SK-MEL-5 (cell line): Measurements from ENCODE around the gene CEBPZOS. TPM values are rescaled to one million over a fixed set of nuclear protein-coding genes. Genes with fewer than 3 reads are reported as not detected.
"Not testable (repeated sequence)": the region's sequence is repeated elsewhere in the genome, so short reads cannot be mapped to it uniquely, and the experiment has no call there.

ENCODE experiments used
- DNase-seq: peaks from one replicate; pipeline ENCODE4 v3.0.0-alpha.2; 2016; ENCODE audit warnings: low read depth, low spot score
- in situ Hi-C: cut with HindIII; loops from 2 replicates; pipeline ENCODE4 v1.10.0; 2016; ENCODE audit warnings: low sequenced_read_pairs, high pct_unique_total_duplicates, low pct_unique_long_range_greater_than_20kb
- total RNA-seq: library from RNA; depleted of rRNA; stranded (reverse); fragments of >200 nt; shearing (Covaris generic); gene quantifications from 2 replicates; pipeline ENCODE4 v1.2.3, GENCODE V29; 2014

Gene CEBPZOS
- total RNA-seq, 1 experiment from 2014 or later, result 36.3 TPM

- in situ Hi-C loops, result no loop called here
Measured at GRCh38 chr2:37188570-37188969, 7.7 kb upstream of the CEBPZOS start, which contains the start of gene SULT6B1. SULT6B1 (minus strand) TSS chr2:37188670; CDS start chr2:37188640, 30 bp downstream.

DNA sequence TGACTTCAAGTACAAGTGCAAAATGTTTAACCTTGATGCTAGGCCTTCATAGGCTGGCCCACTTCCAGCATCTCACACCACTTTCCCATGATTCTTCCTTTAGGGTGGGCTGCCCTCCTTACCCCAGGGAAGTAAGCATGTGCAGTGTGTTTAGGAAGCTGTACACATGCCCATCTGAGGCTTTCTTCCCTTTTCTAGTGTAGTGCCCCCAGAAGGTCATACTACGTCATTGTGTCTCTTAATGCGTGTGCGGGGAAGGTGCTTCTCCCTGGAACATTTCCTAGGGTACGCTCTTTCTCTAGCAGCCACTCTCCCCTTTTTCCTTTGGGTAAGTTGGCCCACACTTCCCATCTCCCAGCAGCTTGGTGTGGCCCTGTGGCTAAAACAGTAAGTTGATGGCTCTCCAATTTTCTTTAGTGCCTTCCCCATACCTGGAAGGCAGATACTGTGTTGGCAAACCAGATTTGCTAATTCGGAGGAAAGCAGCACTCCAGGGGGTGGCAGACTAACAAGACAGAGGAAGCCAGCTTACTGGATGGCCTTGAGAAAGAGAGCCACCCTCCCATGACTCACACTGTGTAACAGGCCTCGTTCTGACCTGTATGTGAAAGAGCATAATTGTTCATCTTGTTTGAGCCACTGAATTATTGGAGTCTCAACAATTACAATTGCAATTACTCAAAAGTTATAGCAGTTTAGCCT, 6.7 kb upstream of the CEBPZOS start:
- in situ Hi-C loops, result no loop called here
- DNase-seq, result peak; percentile 95

More at GRCh38 chr2:37188570-37188969, 7.7 kb upstream of the CEBPZOS start, which contains the start of gene SULT6B1:
- no peak for DNase-seq

- peak; percentile 9 for DNase-seq
- in situ Hi-C loops, result no loop called here
Measured at GRCh38 chr2:37190290-37190689, 6.0 kb upstream of the CEBPZOS start.

DNA sequence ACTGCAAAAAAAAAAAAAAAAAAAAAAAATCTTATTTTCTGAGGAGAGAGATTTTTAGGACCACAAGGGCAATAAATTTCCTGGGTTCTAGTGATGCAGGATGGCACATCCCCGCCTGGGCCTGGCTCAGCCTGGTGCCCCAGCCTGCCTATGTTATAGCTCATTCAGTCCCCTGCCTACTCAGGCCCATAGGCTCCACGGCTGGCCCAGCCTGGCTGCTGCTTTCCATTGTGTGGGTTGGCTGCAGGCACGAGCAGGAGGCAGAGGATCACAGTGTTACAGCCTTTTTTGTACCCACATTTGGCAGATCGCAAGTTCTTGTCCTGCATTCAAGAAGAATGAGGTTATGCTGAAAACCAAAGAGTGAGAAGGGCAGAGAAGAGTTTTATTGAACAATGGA, 5.0 kb upstream of the CEBPZOS start:
- in situ Hi-C loops, result no loop called here
- no peak for DNase-seq

- DNase-seq, result no peak
- in situ Hi-C loops, result no loop called here
Measured at GRCh38 chr2:37191747-37192146, 4.5 kb upstream of the CEBPZOS start.

GRCh38 chr2:37192551-37192950, 3.7 kb upstream of the CEBPZOS start:
- in situ Hi-C loops, result no loop called here
- no peak for DNase-seq

DNA sequence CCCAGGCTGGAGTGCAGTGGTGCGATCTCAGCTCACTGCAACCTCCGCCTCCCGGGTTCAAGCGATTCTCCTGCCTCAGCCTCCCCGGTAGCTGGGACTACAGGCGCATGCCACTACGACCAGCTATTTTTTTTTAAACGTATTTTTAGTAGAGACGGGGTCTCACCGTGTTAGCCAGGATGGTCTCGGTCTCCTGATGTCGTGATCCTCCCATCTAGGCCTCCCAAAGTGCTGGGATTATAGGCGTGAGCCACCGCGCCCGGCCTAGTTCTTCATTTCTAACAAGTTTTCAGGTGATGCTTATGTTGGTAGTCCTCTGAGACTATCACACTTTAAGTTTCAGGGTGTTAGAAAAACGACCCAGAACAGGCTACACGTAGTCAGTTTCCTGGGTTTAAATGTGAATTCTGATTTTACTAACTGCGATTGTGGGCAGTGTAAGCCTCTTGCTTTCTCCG, 405 bp upstream of the CEBPZOS start:
- DNase-seq, in situ Hi-C loops: not testable (repeated sequence)

- DNase-seq, result no peak
- in situ Hi-C loops, result no loop called here
Measured at GRCh38 chr2:37198681-37199065, 2.4 kb downstream of the CEBPZOS start.

- DNase-seq, result no peak
- in situ Hi-C loops, result no loop called here
Measured at GRCh38 chr2:37201208-37201607, 4.9 kb downstream of the CEBPZOS start.

DNA sequence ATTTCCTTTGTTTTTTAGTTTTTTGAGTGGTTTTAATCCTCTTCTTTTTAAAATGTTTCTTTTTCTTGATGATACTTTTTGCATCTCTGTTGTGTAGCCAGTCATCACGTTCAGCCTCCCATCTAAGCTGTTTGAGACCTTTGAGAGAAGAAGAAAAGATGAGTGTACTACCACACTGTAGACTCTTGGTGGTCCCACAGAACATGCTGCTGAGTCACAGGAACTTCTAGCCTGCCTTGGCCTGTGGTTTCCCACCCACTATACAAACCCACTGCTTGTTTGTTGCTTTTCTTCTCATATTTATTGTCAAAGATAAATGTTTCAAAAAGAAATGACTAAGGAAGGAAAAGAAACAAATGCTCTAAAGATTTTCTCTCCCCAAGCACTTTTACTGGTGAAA, 5.5 kb downstream of the CEBPZOS start:
- in situ Hi-C loops, result no loop called here
- peak; percentile 28 for DNase-seq

DNA sequence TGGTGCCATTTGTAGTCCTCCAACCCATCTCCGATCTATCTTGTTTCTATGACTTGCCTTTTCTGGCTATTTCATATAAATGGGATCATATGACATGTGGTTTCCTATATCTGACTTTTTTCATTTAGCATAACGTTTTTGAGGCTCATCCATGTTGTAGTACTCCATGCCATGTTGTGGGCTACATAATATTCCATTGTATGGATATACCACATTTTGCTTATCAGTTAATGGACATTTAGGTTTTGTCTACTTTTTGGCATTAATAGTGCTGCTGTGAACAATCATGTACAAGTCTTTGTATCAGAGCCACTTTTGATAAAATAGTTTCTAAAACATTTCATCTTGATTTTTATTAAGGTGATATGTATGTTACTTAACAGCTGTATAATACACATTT, 7.4 kb downstream of the CEBPZOS start:
- in situ Hi-C loops, result no loop called here
- DNase-seq, result no peak

- in situ Hi-C loops, DNase-seq: not testable (repeated sequence)
Measured at GRCh38 chr2:37205071-37205661, 8.9 kb downstream of the CEBPZOS start.

- in situ Hi-C loops, result no loop called here
- DNase-seq, result no peak
Measured at GRCh38 chr2:37205689-37206341, 9.5 kb downstream of the CEBPZOS start.

DNA sequence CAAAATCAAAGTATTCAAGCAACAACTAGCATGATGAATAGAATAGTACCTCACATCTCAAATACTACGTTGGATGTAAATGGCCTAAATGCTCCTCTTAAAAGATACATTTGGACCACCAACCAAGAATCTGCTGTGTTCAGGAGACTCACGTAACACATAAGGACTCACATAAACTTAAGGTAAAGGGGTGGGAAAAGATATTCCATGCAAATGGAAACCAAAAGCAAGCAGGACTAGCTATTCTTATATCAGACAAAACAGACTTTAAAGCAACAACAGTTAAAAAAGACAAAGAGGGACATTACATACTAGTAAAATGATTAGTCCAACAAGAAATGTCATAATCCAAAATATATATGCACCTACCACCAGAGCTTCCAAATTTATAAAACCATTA, 10.5 kb downstream of the CEBPZOS start:
- DNase-seq, in situ Hi-C loops: not testable (repeated sequence)

GRCh38 chr2:37211212-37211611, 14.9 kb downstream of the CEBPZOS start:
- no peak for DNase-seq
- in situ Hi-C loops, result no loop called here

- in situ Hi-C loops, result no loop called here
- DNase-seq, result no peak
Measured at GRCh38 chr2:37211939-37212338, 15.6 kb downstream of the CEBPZOS start.

DNA sequence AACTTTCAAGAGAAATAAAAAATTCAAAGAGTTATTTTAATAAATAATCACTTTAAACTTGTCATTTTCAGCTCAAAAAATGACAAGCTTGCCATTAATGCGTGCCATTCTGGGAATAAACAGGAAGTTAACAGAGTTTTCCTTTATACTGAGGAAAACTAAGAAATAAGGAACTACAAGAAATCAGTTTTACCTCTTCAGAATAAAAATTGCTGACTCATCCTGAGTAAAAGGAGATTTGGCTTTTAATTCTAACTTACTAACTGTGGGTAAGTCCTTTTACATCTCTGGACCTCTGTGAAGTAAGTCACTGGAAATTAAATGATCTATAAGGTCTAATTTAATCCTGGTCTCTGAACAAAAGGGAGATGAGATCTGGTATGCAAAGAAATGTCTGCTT, 19.0 kb downstream of the CEBPZOS start:
- DNase-seq, result no peak
- in situ Hi-C loops, result no loop called here

DNA sequence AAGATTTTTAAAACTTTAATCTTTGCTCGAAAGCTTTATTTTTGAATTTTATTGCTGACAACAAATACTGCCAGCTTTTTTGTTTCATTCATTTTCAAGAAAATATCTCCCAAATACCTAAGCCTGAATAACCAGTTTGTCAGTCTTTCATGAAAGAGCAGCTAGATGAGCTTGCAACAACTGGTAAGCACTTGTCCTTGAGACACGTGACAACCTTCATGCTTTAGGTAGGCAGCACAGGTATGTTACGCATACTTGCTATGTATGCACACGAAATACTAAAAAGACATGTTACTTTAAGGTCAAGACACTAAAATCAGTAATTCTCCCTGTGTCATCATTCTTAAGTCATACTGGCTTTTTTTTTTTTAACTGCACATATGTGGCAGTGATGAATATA, 22.8 kb downstream of the CEBPZOS start:
- in situ Hi-C loops, result no loop called here
- DNase-seq, result no peak

DNA sequence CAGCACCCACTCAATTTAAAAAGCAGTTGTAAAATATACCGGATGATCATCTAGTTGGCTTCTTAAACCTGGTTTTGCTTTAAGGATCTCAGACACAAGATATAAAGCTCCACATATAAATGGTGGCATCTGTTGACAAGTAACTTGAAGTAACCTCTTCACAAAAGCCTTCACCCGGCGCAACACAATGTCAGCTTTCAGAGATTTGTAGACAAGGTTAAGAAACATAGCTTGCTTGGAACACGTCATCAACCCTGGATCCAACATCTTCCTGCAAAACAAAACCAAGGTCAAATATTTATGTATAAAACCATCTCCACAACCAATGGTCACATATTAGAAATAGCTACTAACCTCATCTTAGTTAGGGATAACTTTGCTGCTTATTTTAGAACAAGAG, 26.8 kb downstream of the CEBPZOS start:
- in situ Hi-C loops, result no loop called here
- no peak for DNase-seq
